ENCODE measurements around the gene KIF5A.
A peak's percentile ranks its signal among the peaks of the same experiment; 100 is the strongest.

The KIF5A gene

DNA sequence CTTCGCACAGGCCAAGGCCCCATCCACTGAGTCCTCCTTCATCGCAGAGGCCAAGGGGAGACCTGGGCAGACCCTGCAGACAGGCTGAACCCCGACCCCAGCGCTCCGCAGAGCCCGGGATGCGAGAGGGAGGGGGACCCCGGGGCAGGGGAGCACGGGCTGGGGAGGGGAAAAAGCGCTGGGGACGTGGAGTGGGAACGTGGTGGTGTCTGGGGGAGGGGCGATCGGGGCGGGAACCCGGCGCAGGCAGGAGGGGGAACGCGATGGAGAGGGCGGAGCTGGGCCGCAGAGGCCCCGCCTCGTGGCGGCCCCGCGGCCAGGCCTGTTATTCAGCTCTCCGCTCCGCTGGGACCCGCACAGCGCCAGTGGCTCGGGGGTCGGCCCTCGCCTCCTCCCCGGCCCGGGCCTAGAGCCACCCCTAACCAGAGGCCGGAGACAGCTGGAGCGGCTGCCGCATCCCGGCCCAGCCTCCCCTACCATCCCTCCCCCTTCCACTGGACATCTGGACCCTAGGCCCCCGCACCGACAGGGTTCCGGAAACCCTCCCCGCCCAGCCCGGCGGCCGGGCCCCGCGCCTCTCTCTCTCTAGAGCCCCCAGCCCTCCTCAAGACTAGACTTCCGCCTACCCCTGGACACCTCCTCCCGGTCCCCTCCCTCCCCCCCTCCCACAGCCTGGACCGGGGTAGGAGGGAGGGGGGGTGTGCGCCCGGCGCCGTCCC lies 61.4 kb downstream of the KIF5A start, which contains the start of gene ARHGEF25:
ARHGEF25 (plus strand) TSS at position 328 of the 719 bp plus-strand sequence. CDS start 460 bp downstream, outside the sequence.
- Histone ChIP-seq H3K4me3 (ENCODE audit: low read depth, low read length) (peak within 1 kb of the TSS; percentile 65), H3K36me3 (replicated peaks) (no peaks in the 10 kb centered on the region), H3K27ac (no peak within 1 kb of the TSS), H3K27me3 (replicated peaks) (no peaks in the 10 kb centered on the region)
- no peak for DNase-seq
- in situ Hi-C loops (cut with HindIII; ENCODE audit: low pct_ligation_motif_present, low sequenced_read_pairs) = no loop called here
- TF ChIP-seq, protein P1, sequence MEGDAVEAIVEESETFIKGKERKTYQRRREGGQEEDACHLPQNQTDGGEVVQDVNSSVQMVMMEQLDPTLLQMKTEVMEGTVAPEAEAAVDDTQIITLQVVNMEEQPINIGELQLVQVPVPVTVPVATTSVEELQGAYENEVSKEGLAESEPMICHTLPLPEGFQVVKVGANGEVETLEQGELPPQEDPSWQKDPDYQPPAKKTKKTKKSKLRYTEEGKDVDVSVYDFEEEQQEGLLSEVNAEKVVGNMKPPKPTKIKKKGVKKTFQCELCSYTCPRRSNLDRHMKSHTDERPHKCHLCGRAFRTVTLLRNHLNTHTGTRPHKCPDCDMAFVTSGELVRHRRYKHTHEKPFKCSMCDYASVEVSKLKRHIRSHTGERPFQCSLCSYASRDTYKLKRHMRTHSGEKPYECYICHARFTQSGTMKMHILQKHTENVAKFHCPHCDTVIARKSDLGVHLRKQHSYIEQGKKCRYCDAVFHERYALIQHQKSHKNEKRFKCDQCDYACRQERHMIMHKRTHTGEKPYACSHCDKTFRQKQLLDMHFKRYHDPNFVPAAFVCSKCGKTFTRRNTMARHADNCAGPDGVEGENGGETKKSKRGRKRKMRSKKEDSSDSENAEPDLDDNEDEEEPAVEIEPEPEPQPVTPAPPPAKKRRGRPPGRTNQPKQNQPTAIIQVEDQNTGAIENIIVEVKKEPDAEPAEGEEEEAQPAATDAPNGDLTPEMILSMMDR (IDR thresholded peaks at IDR 0.05; ENCODE audit: low read depth, low read length, missing control alignments) = no peak

GRCh38 chr12:57611827-57612710 lies 62.2 kb downstream of the KIF5A start:
- Histone ChIP-seq H3K36me3 (replicated peaks) (no peaks in the 10 kb centered on the region), H3K27me3 (replicated peaks) (no peaks in the 10 kb centered on the region), H3K4me3 (ENCODE audit: low read depth, low read length) (peak overlapping the region; percentile 65), H3K27ac (no peak overlapping the region)
- TF ChIP-seq, protein P1 (IDR thresholded peaks at IDR 0.05; ENCODE audit: low read depth, low read length, missing control alignments) = no peak
- in situ Hi-C loops (cut with HindIII; ENCODE audit: low pct_ligation_motif_present, low sequenced_read_pairs) = no loop called here
- no peak for DNase-seq

GRCh38 chr12:57612711-57613426 lies 63.0 kb downstream of the KIF5A start:
- in situ Hi-C loops (cut with HindIII; ENCODE audit: low pct_ligation_motif_present, low sequenced_read_pairs) = no loop called here
- DNase-seq = no peak
- Histone ChIP-seq H3K36me3 (replicated peaks) (no peaks in the 10 kb centered on the region), H3K27me3 (replicated peaks) (no peaks in the 10 kb centered on the region), H3K4me3 (ENCODE audit: low read depth, low read length) (no peak overlapping the region), H3K27ac (no peak overlapping the region)
- TF ChIP-seq, protein P1 (IDR thresholded peaks at IDR 0.05; ENCODE audit: low read depth, low read length, missing control alignments) = no peak

DNA sequence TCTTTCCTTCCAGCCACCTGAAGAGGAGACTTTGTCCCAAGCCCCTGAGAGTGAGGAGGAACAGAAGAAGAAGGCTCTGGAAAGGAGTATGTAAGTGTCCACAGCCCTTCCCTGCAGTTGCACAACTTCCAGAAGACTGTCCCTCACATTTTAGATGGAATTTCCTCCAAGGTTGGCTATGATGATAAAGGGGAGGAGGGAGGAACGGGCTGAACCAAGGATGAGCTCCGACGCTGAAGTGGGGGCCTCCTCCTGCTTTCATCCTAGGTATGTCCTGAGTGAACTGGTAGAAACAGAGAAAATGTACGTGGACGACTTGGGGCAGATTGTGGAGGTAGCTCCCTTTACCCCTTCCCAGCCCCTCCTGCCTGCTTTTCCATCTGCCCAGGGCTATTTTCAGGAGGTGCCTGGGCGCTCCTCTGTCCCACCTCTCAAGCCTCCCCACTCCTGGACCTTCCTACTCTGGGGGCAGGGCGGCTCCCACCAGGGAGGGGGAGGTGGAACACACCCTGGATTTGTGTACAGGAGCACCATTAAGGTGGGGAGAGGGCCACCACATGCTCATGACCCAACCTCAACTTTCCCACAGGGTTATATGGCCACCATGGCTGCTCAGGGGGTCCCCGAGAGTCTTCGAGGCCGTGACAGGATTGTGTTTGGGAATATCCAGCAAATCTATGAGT lies 63.7 kb downstream of the KIF5A start:
- H3K27ac ChIP-seq = no peak overlapping the region
- no peak overlapping the region for H3K4me3 ChIP-seq (ENCODE audit: low read depth, low read length)
- no peaks in the 10 kb centered on the region for H3K36me3 ChIP-seq (replicated peaks)
- no peak for DNase-seq
- in situ Hi-C loops (cut with HindIII; ENCODE audit: low pct_ligation_motif_present, low sequenced_read_pairs) = no loop called here
- H3K27me3 ChIP-seq (replicated peaks) = no peaks in the 10 kb centered on the region
- TF ChIP-seq, protein P1 (IDR thresholded peaks at IDR 0.05; ENCODE audit: low read depth, low read length, missing control alignments) = no peak

DNA sequence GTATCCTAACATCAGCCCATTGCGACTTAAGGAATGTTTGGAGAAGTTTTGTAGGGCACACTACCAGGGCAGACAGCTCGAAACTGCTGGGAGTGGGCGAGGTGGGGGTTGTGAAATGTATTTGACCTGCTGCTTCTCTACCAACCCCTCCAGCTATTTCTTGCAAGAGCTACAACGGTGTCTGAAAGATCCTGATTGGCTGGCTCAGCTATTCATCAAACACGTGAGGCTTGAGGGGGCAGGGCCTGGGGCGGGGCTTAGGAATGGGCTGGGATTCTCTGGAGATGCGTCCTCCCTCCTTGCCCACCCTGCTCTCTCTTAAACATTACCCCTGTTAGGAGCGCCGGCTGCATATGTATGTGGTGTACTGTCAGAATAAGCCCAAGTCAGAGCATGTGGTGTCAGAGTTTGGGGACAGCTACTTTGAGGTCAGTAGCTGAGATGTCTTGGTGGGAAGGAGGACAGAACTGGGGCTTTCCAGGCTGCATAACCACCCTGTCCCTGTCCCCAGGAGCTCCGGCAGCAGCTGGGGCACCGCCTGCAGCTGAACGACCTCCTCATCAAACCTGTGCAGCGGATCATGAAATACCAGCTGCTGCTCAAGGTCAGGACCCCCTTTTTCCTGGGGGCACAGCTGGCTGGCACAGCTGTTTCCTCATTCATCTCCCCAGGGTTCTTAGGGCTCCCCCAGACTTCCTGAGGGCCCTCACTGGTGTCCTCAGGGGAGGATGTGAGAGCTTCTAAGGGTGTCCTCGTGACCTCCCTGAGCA lies 64.5 kb downstream of the KIF5A start:
- no peak for DNase-seq
- H3K27me3 ChIP-seq (replicated peaks) = peaks cover 2% of the 10 kb centered on the region
- no peaks in the 10 kb centered on the region for H3K36me3 ChIP-seq (replicated peaks)
- in situ Hi-C loops (cut with HindIII; ENCODE audit: low pct_ligation_motif_present, low sequenced_read_pairs) = no loop called here
- no peak overlapping the region for H3K27ac ChIP-seq
- H3K4me3 ChIP-seq (ENCODE audit: low read depth, low read length) = no peak overlapping the region
- TF ChIP-seq, protein P1 (IDR thresholded peaks at IDR 0.05; ENCODE audit: low read depth, low read length, missing control alignments) = no peak
